Measurements from ENCODE around the gene DAPK2.

The DAPK2 gene

DNA sequence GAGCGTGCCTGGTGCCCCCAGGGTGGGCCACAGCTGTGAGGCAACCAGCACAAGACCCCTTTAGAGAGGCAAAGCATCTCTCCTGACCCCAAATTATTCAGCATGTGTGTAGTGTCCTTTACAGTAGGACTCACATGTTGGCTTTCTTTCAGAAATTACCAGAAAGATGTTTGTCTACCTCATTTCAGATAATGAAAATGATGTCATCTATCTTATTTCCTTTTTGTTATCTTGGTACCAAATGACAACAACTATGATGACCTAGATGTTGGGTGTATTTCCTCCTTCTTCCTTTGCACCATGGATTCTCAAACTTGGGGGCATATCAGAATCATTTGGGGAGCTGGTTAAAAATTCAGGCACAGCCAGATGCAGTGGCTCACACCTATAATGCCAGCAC lies 50.5 kb downstream of the DAPK2 start:
- no peak for DNase-seq

DNA sequence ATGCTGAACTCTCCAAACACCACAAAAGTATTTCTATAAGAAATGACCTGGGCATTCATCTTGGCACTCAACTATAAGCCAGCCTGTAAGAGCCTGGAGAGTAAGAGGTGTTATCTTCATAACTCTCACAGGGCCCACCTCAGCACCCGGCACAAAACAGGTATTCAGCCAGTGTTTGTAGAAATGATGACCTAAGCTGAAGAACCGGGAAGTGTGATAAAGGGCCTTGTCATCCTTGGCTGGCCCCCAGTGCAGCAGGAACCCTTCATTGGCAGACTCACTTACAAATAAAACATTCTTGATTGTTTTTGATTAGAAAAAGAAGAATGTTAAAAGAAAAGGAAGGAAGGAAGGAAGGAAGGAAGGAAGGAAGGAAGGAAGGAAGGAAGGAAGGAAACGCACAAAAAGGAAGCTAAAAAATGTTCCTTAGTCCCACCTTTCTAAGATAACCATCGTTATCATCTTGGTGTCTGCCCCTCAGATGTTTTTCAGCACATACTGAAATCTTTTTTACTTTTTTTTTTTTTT lies 52.1 kb downstream of the DAPK2 start:
- no peak for DNase-seq

DNA sequence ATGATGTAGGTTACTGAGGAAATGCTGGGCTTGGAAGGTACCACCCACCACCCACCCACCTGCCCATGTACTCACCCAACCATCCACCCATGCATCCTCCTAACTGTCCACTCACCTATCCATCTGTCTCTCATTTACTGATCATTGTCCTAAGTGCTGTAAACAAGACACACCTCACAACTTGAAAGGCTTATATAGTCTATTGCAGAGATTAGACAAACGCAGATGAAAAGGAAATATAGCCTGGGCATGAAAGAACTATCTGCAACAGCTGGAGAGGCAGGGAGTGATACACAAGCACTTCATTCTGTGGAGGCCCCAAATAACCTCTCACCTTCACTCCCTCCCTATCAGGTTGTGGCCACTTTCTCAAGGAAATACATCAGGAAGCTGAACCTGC lies 54.0 kb downstream of the DAPK2 start:
- no peak for DNase-seq

DNA sequence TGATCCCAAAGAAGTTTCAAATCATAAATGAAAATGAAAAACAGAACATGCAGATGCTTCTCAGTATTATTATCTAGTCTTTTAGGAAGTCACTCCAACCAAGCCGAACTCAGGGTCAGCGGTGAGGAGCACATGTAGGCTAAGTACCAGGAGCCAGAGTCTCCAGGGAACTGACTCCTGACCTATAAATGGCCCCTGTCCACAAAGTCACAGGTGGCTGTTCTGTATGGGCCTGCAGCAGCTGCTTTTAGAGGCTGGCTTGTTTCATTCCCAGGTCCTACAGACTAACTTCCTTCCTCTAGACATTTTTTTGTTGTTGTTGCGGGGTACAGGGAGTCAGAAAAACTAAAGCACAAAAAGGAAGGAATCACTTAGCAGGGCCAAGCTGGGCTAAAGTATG lies 54.6 kb downstream of the DAPK2 start:
- no peak for DNase-seq

DNA sequence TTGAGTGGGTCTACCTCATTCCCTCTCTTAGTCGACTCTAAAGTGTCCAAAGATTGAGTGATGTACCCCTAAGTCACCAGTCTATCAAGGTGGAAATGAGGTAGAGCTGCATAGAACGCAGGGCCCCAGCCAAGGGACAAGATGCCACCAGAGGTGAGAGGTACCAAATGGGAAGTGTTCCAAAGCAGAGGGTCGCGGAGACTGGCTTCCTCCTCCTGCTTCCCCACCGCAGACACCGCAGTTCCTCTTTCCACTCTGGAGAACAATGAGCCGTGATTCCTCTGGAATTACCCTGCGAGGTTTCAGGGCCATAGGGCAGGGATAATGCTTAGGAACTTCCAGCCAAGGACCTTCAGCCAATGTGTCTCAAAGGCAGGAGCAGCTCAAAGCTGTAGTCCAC lies 55.8 kb downstream of the DAPK2 start:
- no peak for DNase-seq

DNA sequence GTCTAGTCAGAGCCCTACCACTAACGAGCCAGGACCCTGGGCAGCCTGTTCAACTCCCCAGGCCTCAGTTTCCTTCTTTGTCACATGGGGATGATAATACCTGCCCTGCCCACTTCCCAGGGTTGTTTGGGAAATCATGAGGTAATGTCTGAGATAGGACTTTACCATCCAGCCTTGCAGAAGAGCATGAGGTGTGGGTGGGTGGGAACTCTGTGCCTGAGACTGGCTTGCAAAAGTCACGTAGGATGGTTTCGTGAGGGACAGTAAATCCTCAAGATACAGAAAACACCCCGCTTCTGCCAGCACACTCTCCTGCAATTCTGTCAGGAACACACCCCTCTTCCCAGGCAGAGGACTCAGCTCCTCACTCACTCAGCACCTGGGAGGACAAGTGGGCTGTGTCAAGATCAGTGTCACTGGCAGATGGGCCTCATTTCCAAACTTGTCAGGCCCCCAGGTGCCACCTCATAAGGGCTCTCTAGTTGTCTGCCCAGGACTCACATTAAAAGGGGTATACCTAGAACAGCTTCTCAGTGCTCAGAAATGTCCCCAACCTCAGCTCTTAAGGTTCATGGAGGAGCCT lies 58.4 kb downstream of the DAPK2 start:
- DNase-seq, result peak; percentile 44

DNA sequence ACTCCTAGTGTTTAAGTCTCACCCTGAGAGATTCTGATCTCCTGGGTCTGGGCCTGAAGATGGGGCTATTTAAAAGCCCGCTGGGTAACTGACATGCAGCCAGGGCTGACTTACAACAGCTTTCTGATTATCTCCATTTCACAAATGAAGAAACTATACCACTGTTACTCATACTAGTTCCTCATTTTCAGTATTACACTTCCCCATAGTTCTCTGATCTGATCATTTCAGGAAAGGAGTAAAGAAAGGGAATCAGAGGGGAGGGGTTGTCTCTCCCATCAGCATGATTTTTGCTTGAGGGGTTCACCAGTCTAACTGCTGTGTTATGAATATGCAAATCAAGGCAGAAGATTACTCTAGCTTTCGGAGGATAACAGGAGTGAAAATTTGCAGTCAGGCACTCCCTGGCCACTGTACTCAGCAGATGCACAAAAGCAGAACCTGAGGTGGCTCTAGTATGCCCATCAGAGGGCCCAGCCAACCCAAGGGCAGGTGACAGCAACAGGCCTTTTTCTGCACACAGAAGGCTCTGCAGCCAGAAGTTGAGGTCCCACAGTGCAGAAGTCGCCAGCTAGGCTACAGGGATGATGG lies 59.4 kb downstream of the DAPK2 start:
- peak; percentile 74 for DNase-seq

DNA sequence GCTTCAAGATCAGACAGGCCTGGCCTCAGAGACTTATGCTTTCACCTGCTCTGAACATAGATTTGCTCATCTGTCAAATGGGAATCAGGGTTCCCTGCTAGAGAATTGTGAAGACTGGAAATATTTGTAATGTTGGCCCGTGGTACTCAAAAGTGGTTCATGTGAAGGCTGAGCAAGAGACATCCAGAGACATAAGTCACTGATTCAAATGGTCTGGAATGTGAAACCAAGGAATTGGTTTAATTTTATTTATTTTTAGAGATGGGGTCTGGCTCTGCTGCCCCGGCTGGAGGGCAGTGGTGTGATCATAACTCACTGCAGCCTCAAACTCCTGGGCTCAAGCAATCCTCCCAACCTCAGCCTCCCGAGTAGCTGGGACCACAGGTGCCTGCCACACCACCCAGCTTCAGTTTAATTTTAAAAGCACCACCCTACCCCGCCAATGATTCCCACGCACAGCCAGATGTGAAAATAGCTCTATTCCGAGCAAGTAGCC lies 60.1 kb downstream of the DAPK2 start:
- no peak for DNase-seq

DNA sequence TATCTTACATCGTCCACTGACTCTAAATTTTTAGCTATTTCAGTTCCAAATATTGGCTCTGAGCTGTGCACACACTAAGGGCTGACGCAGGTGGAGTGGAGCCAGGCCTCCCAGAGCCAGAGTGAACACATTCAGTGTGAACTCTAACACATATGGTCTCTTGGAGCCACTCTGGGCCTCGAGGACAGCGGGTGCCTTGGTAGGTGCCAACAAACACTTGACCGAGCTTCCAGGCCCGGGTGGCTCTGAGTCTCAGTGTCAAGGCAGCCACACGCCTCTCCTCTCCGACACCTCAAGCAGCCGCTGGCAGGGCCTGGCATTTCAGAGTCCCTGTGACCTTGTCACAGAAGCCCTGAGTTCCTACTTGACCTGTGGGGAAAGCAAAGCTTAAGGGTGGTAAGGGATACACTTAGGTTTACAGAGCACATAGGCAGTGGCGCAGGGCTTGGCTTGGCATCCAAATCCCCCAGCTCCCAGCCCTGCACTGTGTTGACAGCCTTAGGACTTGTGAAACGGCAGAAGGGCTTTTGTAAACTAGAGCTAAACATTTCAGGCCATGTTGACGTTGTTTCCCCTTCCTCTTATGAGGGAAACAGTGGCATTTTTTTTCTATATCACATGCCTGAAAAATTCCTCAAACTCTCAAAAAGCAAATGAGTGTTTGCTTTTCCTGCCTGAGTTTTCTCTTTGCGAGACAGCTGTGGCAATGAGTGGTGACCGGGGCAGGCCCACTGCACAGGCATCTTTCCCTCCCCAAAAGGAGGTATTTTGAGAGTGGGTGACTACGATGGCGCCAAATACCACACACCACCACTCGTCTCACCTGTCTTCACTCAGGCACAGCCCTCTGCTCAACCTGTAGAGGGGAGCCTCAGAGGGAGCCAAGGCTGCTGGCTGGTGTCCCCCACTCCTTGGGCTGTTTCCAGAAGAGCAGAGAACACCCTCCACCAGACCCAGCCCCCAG lies 60.8 kb downstream of the DAPK2 start:
- no peak for DNase-seq

DNA sequence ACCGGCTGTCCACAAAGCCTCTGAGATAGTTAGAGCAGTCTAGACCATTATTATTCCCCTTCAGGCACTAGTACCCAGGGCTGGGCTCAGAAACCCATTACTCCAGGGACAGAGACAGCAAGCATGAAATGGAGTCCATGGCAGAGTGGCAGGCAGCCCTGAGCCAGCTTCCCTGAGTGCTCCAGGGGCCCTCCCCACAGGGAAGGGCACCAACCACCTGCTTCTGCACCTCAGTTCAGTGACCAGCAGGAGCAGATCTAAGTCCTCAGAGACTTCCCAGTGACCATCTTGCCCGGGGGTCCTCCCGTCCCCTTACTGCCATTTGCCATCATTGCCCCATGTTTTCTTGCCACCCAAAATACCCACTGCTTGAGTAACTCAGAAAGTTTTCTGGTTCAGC lies 62.0 kb downstream of the DAPK2 start:
- DNase-seq, result no peak

DNA sequence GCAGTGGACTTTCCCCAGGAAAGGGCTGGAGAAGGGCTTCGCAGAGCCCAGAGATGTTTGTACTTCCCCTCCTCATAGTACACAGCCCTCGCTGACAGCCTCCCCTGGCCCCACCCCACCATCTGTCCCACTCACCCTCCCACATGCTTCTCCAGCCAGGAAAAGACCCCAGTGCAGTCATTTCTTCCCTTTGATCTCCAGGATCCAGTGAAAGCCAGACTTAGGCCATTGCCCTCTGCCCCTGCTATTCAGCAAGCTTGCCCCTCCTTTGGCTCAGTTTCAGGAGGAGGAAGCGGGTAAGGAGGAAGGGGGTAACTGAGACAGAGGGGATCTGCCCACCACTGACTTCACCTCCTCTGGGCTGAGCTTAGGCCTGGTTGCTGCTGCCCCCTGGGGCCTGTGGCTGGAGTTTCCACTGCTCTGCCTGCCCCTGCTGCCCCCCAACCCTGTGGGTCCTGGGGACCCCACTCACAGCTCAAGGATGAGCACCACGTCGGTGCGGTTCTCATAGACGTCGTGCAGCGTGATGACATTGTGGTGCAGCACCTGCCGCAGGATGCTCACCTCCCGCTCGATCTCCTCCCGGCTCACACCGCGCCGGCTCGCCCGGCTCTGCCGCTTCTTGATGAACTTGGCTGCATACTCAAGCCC lies 63.1 kb downstream of the DAPK2 start:
- no peak for DNase-seq

DNA sequence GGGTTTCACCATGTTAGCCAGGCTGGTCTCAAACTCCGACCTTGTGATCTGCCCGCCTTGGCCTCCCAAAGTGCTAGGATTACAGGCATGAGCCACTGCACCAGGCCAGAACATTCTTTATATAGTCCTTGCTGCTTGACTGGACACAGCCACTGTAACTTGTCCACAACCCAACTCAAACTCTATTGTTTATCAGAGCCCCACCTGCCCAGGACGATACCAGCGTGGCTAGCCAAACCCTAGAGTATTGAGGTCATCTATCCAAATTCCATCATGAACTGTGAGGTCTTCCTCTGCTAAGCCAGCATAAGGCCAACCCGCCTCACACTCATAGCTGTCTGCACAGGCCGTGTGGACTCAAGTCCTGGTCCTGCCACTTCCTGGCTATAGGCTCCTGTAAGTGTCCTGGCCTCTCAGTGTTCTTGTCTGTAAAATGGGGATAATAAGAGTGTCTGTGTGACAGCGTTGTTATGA lies 63.9 kb downstream of the DAPK2 start:
- no peak for DNase-seq

DNA sequence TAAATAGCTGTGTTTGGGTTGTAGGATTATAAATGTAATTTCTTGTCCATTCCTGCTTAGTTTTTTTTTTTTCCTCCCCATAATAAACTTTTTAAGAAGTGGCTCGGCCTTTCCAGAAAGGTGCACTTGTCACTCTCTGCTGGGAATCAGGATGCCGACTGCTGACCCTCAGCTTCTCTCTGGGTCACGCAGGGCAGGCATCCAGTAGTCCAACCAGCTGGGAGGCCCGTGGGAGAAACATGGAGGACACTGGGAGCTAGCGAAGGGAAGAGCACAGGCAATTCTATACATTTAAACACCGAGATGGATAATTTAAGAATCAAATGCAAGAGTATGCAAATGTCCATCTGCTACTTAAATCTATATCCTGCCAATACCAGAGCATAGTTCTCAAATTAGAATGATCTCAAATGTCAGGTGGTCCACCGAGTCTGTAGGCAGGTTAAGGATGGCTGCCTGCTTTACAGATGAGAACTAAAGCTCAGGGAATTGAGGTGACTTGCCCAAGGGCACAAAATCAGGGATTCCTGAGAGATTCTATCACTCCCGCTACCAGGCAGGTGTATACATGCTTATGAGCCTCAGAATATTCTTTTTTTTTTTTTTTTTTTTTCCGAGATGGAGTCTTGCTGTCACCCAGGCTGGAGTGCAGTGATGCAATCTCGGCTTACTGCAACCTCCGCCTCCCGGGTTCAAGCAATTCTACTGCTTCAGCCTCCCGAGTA lies 64.5 kb downstream of the DAPK2 start:
- DNase-seq, result no peak

DNA sequence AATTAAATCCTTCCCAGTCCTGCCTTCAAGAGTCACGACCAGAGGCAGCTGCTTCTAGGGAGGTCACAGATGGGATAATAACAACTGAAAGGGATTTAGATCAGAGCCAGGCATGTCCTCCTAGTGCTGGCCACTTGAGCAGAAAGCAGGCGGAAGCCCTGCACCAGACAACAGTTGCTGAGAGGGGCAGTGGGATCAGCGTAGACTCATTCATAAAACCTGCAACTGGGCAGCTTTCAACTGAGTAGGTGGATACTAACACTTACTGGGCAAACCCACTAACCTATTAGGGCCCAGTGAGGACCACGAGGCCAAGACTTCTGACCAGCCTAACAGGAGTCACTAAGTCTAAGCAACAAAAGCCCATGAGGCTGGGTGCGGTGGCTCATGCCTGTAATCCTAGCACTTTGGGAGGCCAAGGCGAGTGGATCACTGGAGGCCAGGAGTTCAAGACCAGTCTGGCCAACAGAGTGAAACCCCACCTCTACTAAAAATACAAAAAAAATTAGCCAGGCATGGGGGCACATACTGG lies 67.0 kb downstream of the DAPK2 start:
- DNase-seq, result no peak

DNA sequence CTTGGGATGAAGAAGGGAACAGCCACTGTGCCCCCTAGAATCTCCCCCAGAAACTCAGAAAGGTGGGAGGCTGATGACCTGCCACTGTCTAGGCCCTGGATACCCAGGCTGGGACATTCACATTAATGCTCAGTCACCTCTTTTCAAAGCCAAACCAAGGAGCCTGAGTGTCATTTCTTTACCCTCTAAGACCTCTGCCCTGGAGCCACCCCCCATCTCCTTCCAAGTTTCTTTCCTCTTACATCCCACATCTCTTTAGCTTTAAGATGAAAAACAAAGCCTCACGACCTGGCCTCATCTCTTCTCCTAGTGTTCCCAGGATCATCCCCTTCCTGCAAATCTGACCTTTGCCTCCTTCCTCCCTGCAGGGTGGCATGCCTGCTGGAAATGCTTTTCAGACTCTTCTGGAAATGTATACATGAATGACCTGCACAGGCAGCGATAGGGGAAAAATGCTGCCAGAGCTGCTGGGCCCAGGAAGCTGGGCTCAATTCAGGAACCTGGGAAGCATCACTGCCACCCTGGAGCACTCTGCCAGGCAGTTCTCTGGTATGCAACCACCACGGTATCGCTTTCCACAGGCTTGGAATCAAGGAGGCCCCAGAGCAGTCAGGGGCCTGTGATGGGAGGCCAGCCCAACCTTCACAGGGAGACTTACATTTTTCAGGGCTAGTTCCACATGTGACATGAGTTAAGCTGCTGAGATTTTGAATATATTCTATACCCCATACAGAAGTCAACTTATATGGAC lies 67.6 kb downstream of the DAPK2 start:
- DNase-seq, result no peak

DNA sequence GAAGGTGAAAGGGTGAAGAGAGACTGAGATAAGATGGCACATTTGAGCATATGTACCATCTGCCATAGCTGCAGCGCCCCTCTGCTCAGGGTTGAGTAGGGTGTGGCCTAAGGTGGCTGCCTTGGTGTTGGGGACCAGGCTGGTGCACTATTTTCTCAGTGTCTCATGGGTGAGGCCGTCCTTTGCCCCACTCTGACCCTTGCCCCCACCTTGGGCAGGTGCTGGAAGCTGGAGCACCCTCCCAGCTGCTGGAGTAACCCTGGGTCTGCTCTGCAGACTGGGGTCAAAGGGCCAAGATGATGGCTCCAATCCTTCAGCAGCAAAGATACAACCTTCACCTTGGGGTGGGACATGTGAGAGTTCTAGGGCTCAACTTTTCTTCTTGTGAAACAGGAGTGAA lies 69.2 kb downstream of the DAPK2 start:
- DNase-seq, result no peak

DNA sequence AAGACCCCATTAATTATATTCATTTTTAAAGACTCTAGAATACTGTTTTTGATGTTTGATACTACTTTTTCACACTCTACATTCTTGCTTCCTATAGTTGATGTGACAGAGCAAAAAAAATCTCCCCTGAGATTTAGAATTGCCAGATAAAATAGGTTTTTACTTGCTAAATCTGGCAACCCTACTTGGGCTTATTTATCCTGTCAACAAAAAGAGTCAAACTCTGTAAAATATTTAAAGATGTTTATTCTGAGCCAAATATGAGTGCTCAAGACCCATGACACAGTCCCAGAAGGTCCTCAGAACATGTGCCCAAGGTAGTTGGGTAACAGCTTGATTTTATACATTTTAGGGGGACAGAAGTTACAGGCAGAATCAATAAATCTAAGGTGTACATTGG lies 72.3 kb downstream of the DAPK2 start:
- no peak for DNase-seq

DNA sequence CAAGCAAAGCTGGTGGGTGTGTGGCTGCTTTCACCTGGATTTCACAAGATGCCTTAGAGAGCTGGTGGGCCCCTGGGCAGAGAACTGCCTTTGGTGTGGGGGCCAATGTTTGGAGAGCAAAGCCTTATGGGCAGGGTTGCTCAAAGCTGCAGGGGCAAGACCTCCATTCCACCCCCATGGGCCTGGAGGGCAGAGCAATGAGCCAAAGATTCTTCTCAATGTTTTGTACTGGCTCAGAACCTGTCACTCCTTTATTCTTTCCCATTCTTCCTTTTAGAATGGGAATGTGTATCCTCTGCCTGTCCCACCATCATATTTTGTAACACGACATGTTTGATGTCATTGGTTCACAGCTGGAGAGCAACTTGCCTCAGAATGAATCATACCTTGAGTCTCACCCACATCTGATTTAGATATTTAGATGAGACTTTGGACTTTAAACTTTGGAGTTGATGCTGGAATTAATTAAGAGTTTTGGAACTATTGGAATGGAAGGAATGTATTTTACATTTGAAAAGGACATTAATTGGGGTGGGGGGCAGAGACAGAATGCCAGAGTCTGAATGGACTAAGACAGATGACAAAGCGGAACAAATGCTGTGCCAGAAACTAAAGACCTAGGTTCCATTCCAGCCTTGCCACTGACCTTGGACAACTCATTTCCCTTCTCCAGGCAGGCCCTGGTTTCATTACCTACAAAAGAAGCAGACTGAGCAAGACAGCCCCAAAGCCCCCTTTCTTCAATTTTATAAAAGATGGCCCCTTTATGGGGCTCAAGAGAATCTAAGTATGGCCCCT lies 72.9 kb downstream of the DAPK2 start:
- DNase-seq, result no peak

DNA sequence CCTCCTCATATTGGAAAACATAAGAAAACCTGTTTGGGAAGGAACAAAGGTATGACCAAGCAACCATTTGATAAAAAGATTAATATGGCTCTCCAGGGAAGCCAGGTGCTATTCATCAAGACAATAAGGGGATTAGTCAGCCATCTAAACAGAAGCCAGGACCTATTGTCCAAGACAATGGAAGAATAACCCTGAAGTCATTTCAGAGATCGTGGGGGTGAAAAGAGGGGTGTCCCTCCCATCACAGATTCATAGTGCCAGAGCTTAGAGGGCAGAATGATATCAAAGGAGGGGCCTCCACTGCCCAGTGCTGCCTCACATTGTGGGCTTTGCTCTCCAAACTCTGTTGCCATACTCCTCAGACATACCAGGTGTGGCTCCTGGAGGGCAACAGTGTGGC lies 73.5 kb downstream of the DAPK2 start:
- no peak for DNase-seq

DNA sequence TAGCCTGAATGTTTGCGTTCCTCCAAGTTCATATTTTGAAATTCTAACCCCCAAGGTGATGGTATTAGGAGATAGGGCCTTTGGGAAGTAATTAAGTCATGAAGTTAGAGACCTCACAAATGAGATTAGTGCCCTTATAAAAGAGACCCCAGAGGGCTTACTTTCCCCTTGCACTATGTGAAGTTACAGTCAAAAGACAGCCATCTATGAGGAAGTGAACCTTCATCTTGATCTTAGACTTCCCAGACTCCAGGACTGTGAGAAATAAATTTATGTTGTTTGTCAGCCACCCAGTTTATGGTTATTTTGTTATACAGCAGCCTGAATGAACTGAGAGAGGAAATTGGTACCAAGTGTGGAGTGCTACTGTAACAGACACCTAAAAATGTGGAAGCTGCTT lies 74.4 kb downstream of the DAPK2 start:
- DNase-seq, result no peak

DNA sequence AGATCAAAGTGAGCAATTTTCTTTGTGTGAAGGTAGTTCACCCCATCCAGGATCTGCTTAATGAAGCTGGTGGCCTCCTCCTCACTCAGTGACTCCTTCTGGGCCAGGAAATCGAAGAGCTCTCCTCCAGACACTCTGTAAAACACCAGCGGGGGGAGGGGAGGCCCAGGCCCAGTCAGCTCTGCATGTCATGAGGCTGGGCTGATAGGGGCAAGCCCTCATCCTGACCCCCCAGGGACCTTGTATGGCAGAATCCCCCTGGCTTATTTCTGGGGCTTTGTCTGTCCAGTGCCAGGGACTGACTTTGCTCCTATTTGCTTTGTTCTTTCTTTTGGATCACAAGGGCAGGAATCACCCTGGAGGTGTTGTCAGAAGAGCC lies 74.9 kb downstream of the DAPK2 start:
- DNase-seq, result peak; percentile 56

All from activated CD4-positive, alpha-beta T cell treated with anti-CD3 and anti-CD28 coated beads, Interleukin-10, Interleukin-2, amounts not matched to agents 100 ng/mL and 50 ng/mL, durations not matched to agents 16 hours and 8 hours (primary cell).